ENCODE measurements around the gene OR9Q2. TPM values are rescaled to one million over a fixed set of nuclear protein-coding genes. Genes with fewer than 3 reads are reported as not detected.

The OR9Q2 gene
- polyA plus RNA-seq (2011; rRNA removed) (not detected in 2 replicates), polyA plus RNA-seq (2017; fragmentation: RNase III; extraction: RNeasy Plus Mini Kit Qiagen cat#74134 plus additional on column Dnase treatment) (not detected in 3 replicates), polyA minus RNA-seq (2011; rRNA and poly(A)+ RNA removed) (not detected in 2 replicates)
- polyA plus RNA-seq (2012; cell fraction: cytosol; rRNA removed), result not detected in 2 replicates
- polyA plus RNA-seq (2012; cell fraction: nucleus; rRNA removed), result not detected in 2 replicates

DNA sequence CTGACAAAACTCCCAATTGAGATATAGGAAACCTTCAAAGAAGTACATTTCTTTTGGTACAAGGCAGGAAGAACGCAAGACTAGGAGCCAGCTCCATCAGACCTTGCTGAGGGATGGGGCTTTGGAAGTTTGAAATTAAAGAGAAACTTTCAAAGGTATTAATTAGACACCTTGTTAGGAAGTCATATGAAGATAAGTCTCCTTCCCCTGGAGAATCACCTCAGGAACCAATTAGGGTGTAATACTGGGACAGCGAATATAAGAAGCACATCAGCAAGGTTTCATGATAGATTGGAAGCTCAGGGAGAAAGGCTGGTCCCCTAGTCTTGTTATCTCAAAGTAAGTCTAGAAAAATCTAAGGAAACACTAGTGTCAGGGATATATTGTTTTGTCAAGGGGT is at the start of gene OR9Q2:
Gene OR9Q2 (plus strand): TSS at position 301 of the 400 bp plus-strand sequence. CDS start 1,421 bp downstream, outside the sequence.
- 5% methylated on average over 2 of the region's 2 CpGs for WGBS (ENCODE audit: missing lambda C conversion rate)
- TF ChIP-seq NPAS2 (CRISPR knock-in tag; IDR thresholded peaks at IDR 0.05; ENCODE audit: borderline replicate concordance) (no peak), POLR2AphosphoS2 (conservative IDR thresholded peaks at IDR 0.05; ENCODE audit: low read length) (no peak), JUNB (IDR thresholded peaks at IDR 0.05) (no peak), ZNF302 (CRISPR knock-in tag; IDR thresholded peaks at IDR 0.05) (no peak), HOXA7 (CRISPR knock-in tag; IDR thresholded peaks at IDR 0.05) (no peak), CHD2 (IDR thresholded peaks at IDR 0.05; ENCODE audit: low read length, partially characterized antibody) (no peak), SREBF2 (IDR thresholded peaks at IDR 0.05) (no peak), NFE2L2 (conservative IDR thresholded peaks at IDR 0.05; ENCODE audit: low read length) (no peak), EP300 (IDR thresholded peaks at IDR 0.05) (no peak), HDAC2 (IDR thresholded peaks at IDR 0.05) (no peak), PHF8 (IDR thresholded peaks at IDR 0.05; ENCODE audit: borderline replicate concordance, low read depth) (no peak)
- CTCF ChIA-PET, result interaction anchor here (0.5 kb wide), 1 partner anchor 738 kb away, joined by 3 read pairs; no protein-coding TSS in a partner anchor

DNA sequence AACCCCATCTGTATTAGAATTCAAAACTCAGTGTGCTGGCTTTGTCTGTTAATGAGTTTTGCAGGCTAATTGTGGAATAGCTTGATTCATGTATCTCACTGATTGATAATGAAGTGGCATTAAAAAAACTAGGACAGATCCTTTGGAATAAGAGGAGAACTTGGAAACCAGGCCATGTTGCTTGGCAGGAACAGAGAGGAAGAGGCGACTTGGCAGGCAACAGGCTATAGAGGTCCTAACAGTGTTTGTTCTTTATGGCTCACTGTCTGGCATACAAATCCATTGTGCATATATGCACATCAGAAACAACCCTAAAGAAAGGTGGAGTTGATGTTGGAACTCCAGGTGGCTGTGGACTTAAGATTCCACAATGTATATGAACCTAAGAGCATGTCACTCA is 46.1 kb upstream of the OR9Q2 start:
- H3K4me1 ChIP-seq, result no peaks in the 10 kb centered on the region

More for the DNA sequence above, at the start of gene OR9Q2:
- H3K9me3 ChIP-seq, result no peaks in the 10 kb centered on the region
- no peak within 1 kb of the TSS for H3K4me2 ChIP-seq
- ATAC-seq, result no peak
- H3K4me3 ChIP-seq, result no peak within 1 kb of the TSS
- POLR2A ChIA-PET, result no interaction called here
- no peak for DNase-seq (ENCODE audit: low read depth in 1 of 2, low spot score in 1 of 2)
- no peak for FAIRE-seq
- H3K4me1 ChIP-seq, result no peaks in the 10 kb centered on the region
- H3K27ac ChIP-seq, result no peak within 1 kb of the TSS

DNA sequence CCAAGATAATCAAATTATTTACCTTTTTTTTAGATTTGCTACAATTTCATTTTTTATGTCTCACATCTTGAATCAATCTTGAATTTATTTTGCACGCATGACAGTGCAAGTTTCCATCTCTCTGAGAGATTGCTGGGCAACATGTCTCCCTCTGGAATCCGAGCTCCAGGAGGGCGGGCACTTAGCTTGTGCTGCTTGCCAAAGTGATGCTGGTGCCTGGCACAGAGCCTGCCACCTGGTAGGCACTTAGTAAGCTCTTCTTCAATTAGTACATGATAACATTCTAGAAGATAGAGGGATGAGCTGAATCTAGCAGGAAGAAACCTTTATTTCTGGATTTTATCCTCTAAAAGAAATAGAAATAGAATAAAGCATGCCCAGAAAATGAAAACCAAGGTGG is 36.1 kb upstream of the OR9Q2 start:
- no peak for ATAC-seq
- H3K27ac ChIP-seq, result no peak overlapping the region
- CTCF ChIA-PET, result no interaction called here
- POLR2A ChIA-PET, result no interaction called here
- no peaks in the 10 kb centered on the region for H3K9me3 ChIP-seq
- H3K4me2 ChIP-seq, result no peak overlapping the region
- no peak for FAIRE-seq
- no peak overlapping the region for H3K4me3 ChIP-seq
- TF ChIP-seq JUNB (IDR thresholded peaks at IDR 0.05) (no peak), ZC3H11A (IDR thresholded peaks at IDR 0.05) (no peak), MAFK (IDR thresholded peaks at IDR 0.05; ENCODE audit: partially characterized antibody) (no peak), CBX2 (IDR thresholded peaks at IDR 0.05; ENCODE audit: borderline replicate concordance, low read depth) (no peak)
- no peak for DNase-seq (ENCODE audit: low read depth in 1 of 2, low spot score in 1 of 2)
- WGBS (ENCODE audit: missing lambda C conversion rate), result 2% methylated on average over 3 of the region's 3 CpGs
- H3K4me1 ChIP-seq, result no peaks in the 10 kb centered on the region

More for the DNA sequence above, 46.1 kb upstream of the OR9Q2 start:
- no peak overlapping the region for H3K4me3 ChIP-seq
- ChIA-PET POLR2A (no interaction called here), CTCF (no interaction called here)
- H3K4me2 ChIP-seq, result no peak overlapping the region
- no peak for FAIRE-seq
- DNase-seq (ENCODE audit: low read depth in 1 of 2, low spot score in 1 of 2), result no peak
- TF ChIP-seq, protein P1, sequence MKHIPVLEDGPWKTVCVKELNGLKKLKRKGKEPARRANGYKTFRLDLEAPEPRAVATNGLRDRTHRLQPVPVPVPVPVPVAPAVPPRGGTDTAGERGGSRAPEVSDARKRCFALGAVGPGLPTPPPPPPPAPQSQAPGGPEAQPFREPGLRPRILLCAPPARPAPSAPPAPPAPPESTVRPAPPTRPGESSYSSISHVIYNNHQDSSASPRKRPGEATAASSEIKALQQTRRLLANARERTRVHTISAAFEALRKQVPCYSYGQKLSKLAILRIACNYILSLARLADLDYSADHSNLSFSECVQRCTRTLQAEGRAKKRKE (CRISPR knock-in tag; IDR thresholded peaks at IDR 0.05; ENCODE audit: low read depth), result no peak
- TF ChIP-seq NFE2L2 (conservative IDR thresholded peaks at IDR 0.05; ENCODE audit: low read length) (no peak), CBX2 (IDR thresholded peaks at IDR 0.05; ENCODE audit: borderline replicate concordance, low read depth) (no peak), MYC (IDR thresholded peaks at IDR 0.05; ENCODE audit: borderline replicate concordance, low read length) (no peak)
- no peak for ATAC-seq
- no peaks in the 10 kb centered on the region for H3K9me3 ChIP-seq
- no peak overlapping the region for H3K27ac ChIP-seq
- WGBS (ENCODE audit: missing lambda C conversion rate), result 3% methylated on average over 1 of the region's 1 CpG

GRCh38 chr11:58164389-58164788 is 24.5 kb upstream of the OR9Q2 start:
- H3K4me2 ChIP-seq, result no peak overlapping the region
- FAIRE-seq (no peak), DNase-seq (ENCODE audit: low read depth in 1 of 2, low spot score in 1 of 2) (no peak), ATAC-seq (no peak)
- ChIA-PET POLR2A (no interaction called here), CTCF (no interaction called here)
- no peaks in the 10 kb centered on the region for H3K9me3 ChIP-seq
- TF ChIP-seq RAD21 (conservative IDR thresholded peaks at IDR 0.05 in 1 of 2, IDR thresholded peaks at IDR 0.05 in 1 of 2), result no peak
- no peak for TF ChIP-seq HMGXB4 (CRISPR knock-in tag; IDR thresholded peaks at IDR 0.05; ENCODE audit: borderline replicate concordance)
- no peak for TF ChIP-seq POLR2AphosphoS2 (conservative IDR thresholded peaks at IDR 0.05; ENCODE audit: low read length)
- TF ChIP-seq BHLHE40 (IDR thresholded peaks at IDR 0.05; ENCODE audit: low read depth, low read length), result no peak
- TF ChIP-seq TFCP2L1 (CRISPR knock-in tag; IDR thresholded peaks at IDR 0.05), result no peak
- no peak for TF ChIP-seq RFX5 (IDR thresholded peaks at IDR 0.05)
- no peak for TF ChIP-seq NR3C1 (IDR thresholded peaks at IDR 0.05)
- TF ChIP-seq KDM1A (IDR thresholded peaks at IDR 0.05; ENCODE audit: low read depth), result no peak
- TF ChIP-seq ESRRA (IDR thresholded peaks at IDR 0.05; ENCODE audit: borderline replicate concordance, low read length), result no peak
- TF ChIP-seq FOXS1 (CRISPR knock-in tag; IDR thresholded peaks at IDR 0.05), result no peak
- no peak for TF ChIP-seq FOSB (CRISPR knock-in tag; IDR thresholded peaks at IDR 0.05)
- TF ChIP-seq HOXB5 (CRISPR knock-in tag; IDR thresholded peaks at IDR 0.05), result no peak
- TF ChIP-seq E2F6 (IDR thresholded peaks at IDR 0.05; ENCODE audit: borderline replicate concordance, low read depth), result no peak
- TF ChIP-seq JUNB (IDR thresholded peaks at IDR 0.05), result no peak
- no peak for TF ChIP-seq EHMT2 (IDR thresholded peaks at IDR 0.05; ENCODE audit: low read depth)
- H3K27ac ChIP-seq, result no peak overlapping the region
- 27% methylated on average over 4 of the region's 4 CpGs for WGBS (ENCODE audit: missing lambda C conversion rate)
- H3K4me1 ChIP-seq, result no peaks in the 10 kb centered on the region
- no peak overlapping the region for H3K4me3 ChIP-seq
